ENCODE data around the gene PPY. TPM values are rescaled to one million over a fixed set of nuclear protein-coding genes. Genes with fewer than 3 reads are reported as not detected.

PPY gene, protein sequence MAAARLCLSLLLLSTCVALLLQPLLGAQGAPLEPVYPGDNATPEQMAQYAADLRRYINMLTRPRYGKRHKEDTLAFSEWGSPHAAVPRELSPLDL
- total RNA-seq = not detected in 2 replicates

DNA sequence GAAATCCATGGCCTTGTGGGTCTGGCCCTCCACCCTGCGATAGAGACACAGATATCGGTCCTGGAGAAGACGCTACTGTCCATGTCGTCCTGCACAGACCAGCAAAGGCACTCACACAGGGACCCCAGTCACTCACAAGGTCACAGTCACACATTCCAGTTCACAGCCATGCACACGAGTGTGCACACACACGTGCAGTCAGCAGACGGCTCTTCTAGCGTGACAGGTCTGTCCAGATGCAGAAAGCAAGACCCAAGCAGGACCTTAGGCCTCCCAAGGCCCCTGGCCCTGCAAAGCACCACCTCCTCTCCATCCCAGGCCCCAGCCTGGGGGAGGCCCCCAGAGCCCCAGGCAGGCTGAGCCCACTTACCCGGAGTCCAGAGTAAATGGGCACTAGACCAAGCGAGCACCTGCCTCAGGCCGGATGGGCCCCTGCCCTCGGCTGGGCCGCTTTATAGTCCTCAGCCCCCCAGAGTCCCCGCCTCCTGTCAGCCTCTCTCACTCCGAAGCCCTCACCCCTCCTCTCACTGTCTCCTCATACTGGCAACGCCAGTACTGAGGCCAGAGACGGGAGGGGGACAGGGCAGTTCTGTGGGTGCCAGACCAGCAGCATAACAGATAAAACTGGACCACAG lies at the start of gene PPY:
Gene PPY (minus strand): TSS at position 426 of the 635 bp plus-strand sequence. CDS start 822 bp downstream, outside the sequence.

GRCh38 chr17:43953746-43954145 lies 11.5 kb upstream of the PPY start, which contains the start of gene PYY:
Gene PYY (minus strand): TSS chr17:43953940. CDS start chr17:43953483, 457 bp downstream.

GRCh38 chr17:43907425-43907981 lies 34.8 kb downstream of the PPY start, which contains the start of gene MPP2:
Gene MPP2 (minus strand): TSS chr17:43907536. CDS start chr17:43904460, 3,076 bp downstream.

Other genes with a start within 250 kb of the PPY start
- gene SOST, start 183.7 kb downstream of the PPY start, total RNA-seq = 10.9 and 20.0 TPM in 2 replicates
- 52.0 and 73.6 TPM in 2 replicates for gene DUSP3, start 163.5 kb downstream of the PPY start, total RNA-seq
- under 0.01 TPM in 2 replicates for gene CFAP97D1, start 162.0 kb downstream of the PPY start, total RNA-seq
- 9.2 and 11.6 TPM in 2 replicates for gene MPP3, start 109.3 kb downstream of the PPY start, total RNA-seq
- not detected in 2 replicates for gene CD300LG, start 95.3 kb downstream of the PPY start, total RNA-seq
- gene MPP2, start 34.9 kb downstream of the PPY start, total RNA-seq = 2.9 and 4.5 TPM in 2 replicates
- gene PYY, start 11.5 kb upstream of the PPY start, total RNA-seq = not detected in 2 replicates
- gene NAGS, start 62.1 kb upstream of the PPY start, total RNA-seq = 0.96 and 2.5 TPM in 2 replicates
- 69.4 and 95.0 TPM in 2 replicates for gene TMEM101, start 72.5 kb upstream of the PPY start, total RNA-seq
- 36.9 and 50.4 TPM in 2 replicates for gene LSM12, start 124.2 kb upstream of the PPY start, total RNA-seq
- 12.7 and 17.4 TPM in 2 replicates for gene G6PC3, start 128.3 kb upstream of the PPY start, total RNA-seq
- gene HDAC5, start 181.2 kb upstream of the PPY start, total RNA-seq = 24.2 and 56.7 TPM in 2 replicates
- gene HROB, start 199.5 kb upstream of the PPY start, total RNA-seq = 1.1 and 3.6 TPM in 2 replicates
- gene ASB16, start 228.2 kb upstream of the PPY start, total RNA-seq = under 0.01 TPM in 2 replicates
- 25.5 and 28.8 TPM in 2 replicates for gene TMUB2, start 244.5 kb upstream of the PPY start, total RNA-seq

All from regular cardiac myocyte (primary cell).